Ectodermal cell (in vitro differentiated cells): ENCODE measurements around the gene MCOLN3.

Experiments
- H3K27ac ChIP-seq: 2 replicates; pipeline ENCODE4 v1.7.0; 2013; ENCODE audit warnings: mild to moderate bottlenecking, low read depth, low read length; ENCODE audit not compliant: insufficient read depth, poor library complexity, severe bottlenecking
- H3K27me3 ChIP-seq: 2 replicates; pipeline ENCODE4 v1.7.0; 2013; ENCODE audit warnings: mild to moderate bottlenecking, low read length; ENCODE audit not compliant: insufficient read depth, control insufficient read depth, poor library complexity, severe bottlenecking
- H3K36me3 ChIP-seq: one replicate; pipeline ENCODE4 v1.7.0; 2013; ENCODE audit warnings: low read length; ENCODE audit not compliant: control insufficient read depth, insufficient read depth
- H3K4me1 ChIP-seq: one replicate; pipeline ENCODE4 v1.7.0; 2013; ENCODE audit warnings: low read length; ENCODE audit not compliant: control insufficient read depth, insufficient read depth
- H3K4me3 ChIP-seq: 2 replicates; pipeline ENCODE4 v1.7.0; 2013; ENCODE audit warnings: low read depth, low read length, control low read depth; ENCODE audit not compliant: insufficient read depth
- H3K9me3 ChIP-seq: 2 replicates; pipeline ENCODE4 v1.7.0; 2013; ENCODE audit warnings: mild to moderate bottlenecking, low read length, moderate library complexity; ENCODE audit not compliant: control insufficient read depth
- WGBS, 2 experiments: methylation state at CpG; one replicate each; pipeline ENCODE4 v1.1.7; 2013; ENCODE audit warnings: missing lambda C conversion rate in 2 of 2; 5-methylcytosine and 5-hydroxymethylcytosine counted together

Gene MCOLN3

GRCh38 chr1:85054664-85055063 lies 6.4 kb upstream of the MCOLN3 start:
- no peak overlapping the region for H3K27ac ChIP-seq
- H3K4me3 ChIP-seq, result no peak overlapping the region
- H3K36me3 ChIP-seq, result no peaks in the 10 kb centered on the region
- no peaks in the 10 kb centered on the region for H3K4me1 ChIP-seq
- WGBS, 2 experiments, result 56 to 78% methylated on average over 1 to 3 of the region's 4 CpGs
- H3K9me3 ChIP-seq, result no peaks in the 10 kb centered on the region
- peaks cover 16% of the 10 kb centered on the region for H3K27me3 ChIP-seq

GRCh38 chr1:85049735-85050166 lies 1.5 kb upstream of the MCOLN3 start:
- Histone ChIP-seq H3K9me3 (no peaks in the 10 kb centered on the region), H3K4me1 (no peaks in the 10 kb centered on the region), H3K4me3 (no peak overlapping the region), H3K36me3 (no peaks in the 10 kb centered on the region), H3K27me3 (peaks cover 66% of the 10 kb centered on the region), H3K27ac (no peak overlapping the region)
- 2 to 4% methylated on average over 10 to 11 of the region's 11 CpGs for WGBS, 2 experiments

GRCh38 chr1:85047472-85048295 lies 616 bp downstream of the MCOLN3 start:
- no peak overlapping the region for H3K27ac ChIP-seq
- no peaks in the 10 kb centered on the region for H3K9me3 ChIP-seq
- no peaks in the 10 kb centered on the region for H3K36me3 ChIP-seq
- 1% methylated on average over 55 of the region's 55 CpGs for WGBS, 2 experiments
- H3K27me3 ChIP-seq, result peaks cover 74% of the 10 kb centered on the region
- H3K4me1 ChIP-seq, result no peaks in the 10 kb centered on the region
- peak overlapping the region; percentile 35 for H3K4me3 ChIP-seq

GRCh38 chr1:85047144-85047471 lies 1.2 kb downstream of the MCOLN3 start:
- 11 to 15% methylated on average over 11 to 12 of the region's 12 CpGs for WGBS, 2 experiments
- Histone ChIP-seq H3K27ac (no peak overlapping the region), H3K27me3 (peaks cover 74% of the 10 kb centered on the region), H3K9me3 (no peaks in the 10 kb centered on the region), H3K4me1 (no peaks in the 10 kb centered on the region), H3K36me3 (no peaks in the 10 kb centered on the region), H3K4me3 (no peak overlapping the region)

GRCh38 chr1:85042413-85042812 lies 5.9 kb downstream of the MCOLN3 start:
- Histone ChIP-seq H3K9me3 (no peaks in the 10 kb centered on the region), H3K27me3 (peaks cover 35% of the 10 kb centered on the region), H3K4me3 (no peak overlapping the region), H3K4me1 (no peaks in the 10 kb centered on the region), H3K27ac (no peak overlapping the region), H3K36me3 (no peaks in the 10 kb centered on the region)

- Histone ChIP-seq H3K4me3 (no peak overlapping the region), H3K27me3 (peaks cover 29% of the 10 kb centered on the region), H3K4me1 (no peaks in the 10 kb centered on the region), H3K27ac (no peak overlapping the region), H3K36me3 (no peaks in the 10 kb centered on the region), H3K9me3 (no peaks in the 10 kb centered on the region)
- 90 to 91% methylated on average over 5 of the region's 5 CpGs for WGBS, 2 experiments
Observed at GRCh38 chr1:85041793-85042192, 6.5 kb downstream of the MCOLN3 start.

GRCh38 chr1:85033221-85033620 lies 15.1 kb downstream of the MCOLN3 start:
- H3K9me3 ChIP-seq, result no peaks in the 10 kb centered on the region
- H3K4me1 ChIP-seq, result no peaks in the 10 kb centered on the region
- no peak overlapping the region for H3K4me3 ChIP-seq
- no peak overlapping the region for H3K27ac ChIP-seq
- 83% methylated on average over 1 of the region's 2 CpGs; no CpG with 5 or more reads in 1 of the 2 experiments for WGBS, 2 experiments
- H3K36me3 ChIP-seq, result no peaks in the 10 kb centered on the region
- no peaks in the 10 kb centered on the region for H3K27me3 ChIP-seq

- no peaks in the 10 kb centered on the region for H3K27me3 ChIP-seq
- H3K9me3 ChIP-seq, result no peaks in the 10 kb centered on the region
Observed at GRCh38 chr1:85030536-85030935, 17.8 kb downstream of the MCOLN3 start.

GRCh38 chr1:85028151-85028550 lies 20.1 kb downstream of the MCOLN3 start:
- 94% methylated on average over 2 to 3 of the region's 3 CpGs for WGBS, 2 experiments

More at GRCh38 chr1:85030536-85030935, 17.8 kb downstream of the MCOLN3 start:
- no peak overlapping the region for H3K4me3 ChIP-seq
- no peaks in the 10 kb centered on the region for H3K4me1 ChIP-seq
- no peak overlapping the region for H3K27ac ChIP-seq
- no peaks in the 10 kb centered on the region for H3K36me3 ChIP-seq

GRCh38 chr1:85027242-85027983 lies 20.9 kb downstream of the MCOLN3 start:
- Histone ChIP-seq H3K36me3 (no peaks in the 10 kb centered on the region), H3K4me3 (no peak overlapping the region), H3K4me1 (no peaks in the 10 kb centered on the region), H3K27me3 (no peaks in the 10 kb centered on the region), H3K9me3 (no peaks in the 10 kb centered on the region), H3K27ac (no peak overlapping the region)
- WGBS, 2 experiments, result 89 to 92% methylated on average over 5 of the region's 5 CpGs

More at GRCh38 chr1:85028151-85028550, 20.1 kb downstream of the MCOLN3 start:
- Histone ChIP-seq H3K36me3 (no peaks in the 10 kb centered on the region), H3K27me3 (no peaks in the 10 kb centered on the region), H3K9me3 (no peaks in the 10 kb centered on the region), H3K27ac (no peak overlapping the region), H3K4me3 (no peak overlapping the region), H3K4me1 (no peaks in the 10 kb centered on the region)
